ENCODE measurements around the gene MON1A.
A peak's percentile ranks its signal among the peaks of the same experiment; 100 is the strongest.
"Not testable (repeated sequence)": the region's sequence is repeated elsewhere in the genome, so short reads cannot be mapped to it uniquely, and the experiment has no call there.

The MON1A gene

DNA sequence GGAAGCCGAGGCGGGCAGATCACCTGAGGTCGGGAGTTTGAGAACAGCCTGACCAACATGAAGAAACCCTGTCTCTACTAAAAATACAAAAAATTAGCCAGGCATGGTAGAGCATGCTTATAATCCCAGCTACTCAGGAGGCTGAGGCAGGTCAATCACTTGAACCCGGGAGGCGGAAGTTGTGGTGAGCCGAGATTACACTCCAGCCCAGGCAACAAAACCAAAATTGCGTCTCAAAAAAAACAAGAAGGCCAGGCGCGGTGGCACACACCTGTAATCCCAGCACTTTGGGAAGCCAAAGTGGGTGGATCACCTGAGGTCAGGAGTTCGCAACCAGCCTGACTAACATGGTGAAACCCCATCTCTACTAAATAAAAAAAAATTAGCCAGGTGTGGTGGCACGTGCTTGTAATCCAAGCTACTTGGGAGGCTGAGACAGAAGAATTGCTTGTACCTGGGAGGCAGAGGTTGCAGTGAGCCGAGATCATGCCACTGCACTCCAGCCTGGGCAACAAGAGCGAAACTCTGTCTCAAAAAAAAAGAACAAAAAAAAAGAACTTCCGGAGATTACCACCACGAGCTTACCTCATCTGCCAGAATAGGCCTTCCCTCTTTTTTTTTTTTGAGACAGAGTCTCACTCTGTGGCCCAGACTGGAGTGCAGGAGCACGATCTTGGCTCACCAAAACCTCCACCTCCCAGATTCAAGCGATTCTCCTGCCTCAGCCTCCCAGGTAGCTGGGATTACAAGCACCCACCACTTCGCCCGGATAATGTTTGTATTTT lies 11.6 kb downstream of the MON1A start:
- DNase-seq = peak; percentile 34 to 65 (median 56)

DNA sequence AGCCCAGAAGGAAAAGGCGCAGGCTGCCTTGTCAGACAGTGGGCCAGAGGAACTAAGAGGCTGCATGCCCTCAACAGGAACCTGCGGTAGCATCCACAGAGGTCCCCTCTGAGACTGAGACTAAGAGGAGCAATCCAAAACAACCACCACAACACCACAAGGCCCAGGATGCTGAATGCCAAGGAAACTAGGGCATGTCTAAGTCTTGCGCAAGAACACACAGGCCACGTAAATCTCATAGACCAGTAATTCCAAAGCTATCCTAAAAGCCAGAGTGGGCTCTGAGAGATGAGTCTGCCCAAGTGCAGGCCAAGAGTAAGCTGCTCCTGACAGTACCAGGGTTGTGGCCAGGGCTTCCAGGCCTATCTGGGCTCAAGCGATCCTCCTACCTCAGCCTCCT lies 12.9 kb downstream of the MON1A start:
- DNase-seq = no peak

DNA sequence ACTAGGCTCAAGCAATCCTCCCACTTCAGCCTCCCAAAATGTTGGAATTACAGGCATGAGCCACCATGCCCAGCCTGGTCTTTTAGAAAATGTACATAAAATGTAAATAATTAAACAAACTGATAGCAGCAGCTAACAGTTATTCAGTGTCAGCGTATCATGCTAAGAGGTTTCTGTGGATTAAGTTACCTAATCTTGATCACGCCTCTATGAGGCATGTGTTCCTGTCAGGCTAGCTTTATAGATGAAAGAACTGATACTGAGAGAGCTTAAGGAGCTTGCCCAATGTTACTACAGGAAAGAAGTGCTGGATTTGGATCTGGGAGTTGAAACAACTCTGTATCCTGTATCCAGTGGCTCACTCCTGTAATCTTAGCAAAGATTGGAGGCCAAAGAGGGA lies 14.7 kb downstream of the MON1A start:
- peak in 3 of 4 experiments; percentile 16 to 38 (median 36) for DNase-seq

DNA sequence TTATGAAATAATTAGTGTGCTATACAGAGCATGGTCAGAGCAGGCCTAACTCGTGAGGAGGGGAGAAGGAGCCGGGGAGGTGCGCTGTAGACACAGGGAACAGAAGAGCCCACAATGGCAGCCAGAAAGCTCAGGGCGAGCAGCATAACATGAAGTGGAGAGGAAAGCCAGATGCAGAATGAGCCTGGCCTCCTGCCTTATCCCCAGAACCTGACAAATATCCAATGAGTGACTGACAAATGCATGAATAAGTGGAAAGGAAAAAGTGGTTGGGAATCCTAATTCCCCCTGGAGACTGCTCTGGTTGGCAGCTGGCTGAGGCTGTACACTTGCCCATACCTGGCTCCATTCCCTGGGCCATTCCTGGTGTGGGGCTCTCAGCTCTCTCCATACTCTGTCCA lies 16.7 kb downstream of the MON1A start:
- DNase-seq = no peak

DNA sequence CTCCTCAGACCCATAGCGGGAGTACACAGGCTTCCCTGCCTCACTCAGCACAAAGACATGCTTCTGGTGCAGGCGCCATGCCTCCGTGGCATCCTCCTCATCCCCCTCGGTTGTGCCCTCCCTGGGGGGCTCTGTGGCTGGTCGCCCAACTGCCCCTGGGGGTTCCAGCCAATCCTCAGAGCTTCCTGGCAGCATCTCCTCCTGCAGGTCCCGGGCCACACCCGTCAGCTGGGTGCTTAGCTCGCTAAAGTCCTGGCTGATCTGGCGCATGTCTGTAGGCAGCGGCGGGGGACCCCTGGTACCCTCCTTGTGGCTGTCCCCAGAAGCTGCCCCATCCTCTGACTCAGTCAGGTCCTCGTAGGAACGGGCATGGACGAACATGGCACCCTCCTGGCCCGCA lies 18.0 kb downstream of the MON1A start:
- no peak for DNase-seq

DNA sequence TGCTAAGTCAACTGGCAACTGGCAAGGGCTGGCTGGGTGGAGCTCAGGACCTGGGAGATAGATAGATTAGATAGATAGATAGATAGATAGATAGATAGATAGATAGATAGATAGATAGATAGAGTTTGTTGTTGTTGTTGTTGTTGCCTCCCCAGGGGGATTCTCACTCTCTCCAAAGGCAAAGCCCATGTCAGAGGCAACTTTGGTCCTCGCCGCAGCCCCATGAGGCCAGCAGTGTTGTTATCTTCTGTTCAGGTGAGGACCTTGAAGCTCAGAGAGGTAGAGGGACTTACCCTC lies 18.5 kb downstream of the MON1A start:
- no peak for DNase-seq

DNA sequence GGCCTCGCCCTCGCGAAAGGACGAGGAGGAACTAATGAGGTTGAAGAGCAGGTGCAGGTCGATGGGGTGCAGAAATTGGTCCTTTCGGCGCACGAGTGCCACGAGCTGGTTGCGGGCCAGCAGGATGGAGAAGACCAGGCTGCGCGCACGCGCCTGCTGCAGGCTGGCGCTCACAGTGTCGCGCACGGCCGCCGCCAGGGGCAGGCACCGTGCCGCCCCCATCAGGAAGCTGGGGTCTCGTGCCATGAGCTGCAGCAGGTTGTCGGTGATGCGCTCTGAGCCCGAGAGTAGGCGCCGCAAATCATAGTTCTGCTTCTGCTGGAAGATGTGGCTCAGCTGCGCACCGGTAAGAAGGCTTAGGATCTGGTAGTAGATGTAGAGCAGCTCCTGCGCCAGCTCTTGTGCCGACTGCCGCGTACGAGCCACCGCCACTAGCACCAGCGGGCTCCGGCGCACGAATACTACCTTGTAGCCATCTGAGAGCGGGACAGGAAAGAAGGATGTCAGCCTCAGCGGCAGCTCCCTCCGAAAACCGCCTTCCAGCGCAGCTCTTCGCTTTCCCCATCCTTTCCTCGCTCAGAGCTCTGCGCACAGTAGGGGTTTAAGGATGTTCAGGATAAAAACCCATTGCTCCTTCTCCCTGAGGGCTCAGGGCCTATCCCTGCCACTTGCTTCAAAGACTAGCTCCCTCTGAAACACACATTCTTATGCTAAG lies 19.0 kb downstream of the MON1A start:
- DNase-seq = no peak

DNA sequence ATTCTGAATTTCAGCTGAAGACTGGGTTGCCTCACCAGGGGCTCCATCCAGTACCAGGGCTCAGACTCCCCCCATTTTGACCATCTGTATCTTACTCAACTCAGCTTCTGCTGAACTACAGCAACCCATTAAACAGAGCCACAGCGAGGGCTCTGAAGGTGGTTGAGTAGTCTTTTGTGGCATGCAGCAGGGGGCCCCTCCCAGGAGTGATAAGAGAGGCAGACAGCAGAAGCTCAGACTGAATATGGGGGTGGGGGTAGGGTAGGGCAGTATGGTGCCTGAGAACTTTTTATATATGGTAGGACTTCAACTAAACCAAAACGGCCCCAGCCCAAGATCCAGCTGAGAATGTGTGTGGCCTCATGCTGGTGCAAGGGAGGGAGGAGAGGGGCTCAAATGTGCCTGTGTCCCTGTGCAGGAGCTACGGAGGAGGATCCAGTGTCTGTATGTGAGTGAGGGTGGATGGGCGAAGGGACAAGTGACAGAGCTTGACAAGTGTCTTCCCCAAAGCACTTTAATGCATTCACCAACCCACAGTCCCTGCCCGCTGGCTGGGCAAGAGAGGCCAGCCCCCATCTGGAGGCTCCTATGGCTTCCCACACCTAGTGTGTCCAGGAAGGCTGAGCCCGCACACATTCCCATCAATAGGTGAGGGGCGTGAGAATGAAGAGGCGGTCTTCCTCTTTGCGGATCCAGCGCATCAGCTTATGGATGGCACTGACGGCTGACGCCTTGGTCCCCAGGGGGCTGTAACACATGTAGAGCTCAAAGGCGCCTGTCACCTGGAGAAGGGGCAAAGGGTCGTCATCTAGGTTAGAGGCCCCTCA lies 21.0 kb downstream of the MON1A start:
- DNase-seq = no peak

DNA sequence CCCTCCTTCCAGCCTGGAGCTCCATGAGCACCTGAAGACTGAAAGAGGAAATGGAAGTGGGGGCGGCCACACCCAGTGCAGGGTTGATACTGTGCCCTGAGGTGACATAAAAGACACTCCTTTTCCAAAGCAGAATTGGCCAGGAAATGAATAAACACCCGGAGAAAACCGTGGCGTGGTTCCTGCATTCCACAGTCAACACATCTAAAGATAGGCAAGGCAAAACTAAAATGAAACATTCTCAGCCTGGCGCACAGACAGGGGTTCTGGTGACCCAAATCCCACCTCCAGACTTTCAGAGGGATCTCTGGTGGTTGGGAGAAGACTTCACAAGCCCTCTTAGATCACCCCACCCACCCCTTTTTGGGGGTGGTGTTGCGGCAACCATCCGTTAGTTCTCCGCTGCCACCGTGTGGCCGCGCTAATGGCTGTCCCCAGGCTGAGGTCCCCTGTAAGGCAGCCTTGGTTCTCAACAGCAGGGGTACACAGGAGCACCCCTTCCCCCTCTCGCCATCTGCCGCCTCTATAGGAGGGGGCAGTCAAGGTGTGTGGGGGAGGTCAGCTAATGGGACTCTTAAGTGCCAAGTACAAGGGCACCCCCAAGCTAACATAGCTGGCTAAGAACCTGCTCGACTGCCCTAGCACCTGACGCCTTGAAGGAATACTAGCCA lies 23.4 kb downstream of the MON1A start:
- DNase-seq = peak; percentile 61 to 82 (median 72)

DNA sequence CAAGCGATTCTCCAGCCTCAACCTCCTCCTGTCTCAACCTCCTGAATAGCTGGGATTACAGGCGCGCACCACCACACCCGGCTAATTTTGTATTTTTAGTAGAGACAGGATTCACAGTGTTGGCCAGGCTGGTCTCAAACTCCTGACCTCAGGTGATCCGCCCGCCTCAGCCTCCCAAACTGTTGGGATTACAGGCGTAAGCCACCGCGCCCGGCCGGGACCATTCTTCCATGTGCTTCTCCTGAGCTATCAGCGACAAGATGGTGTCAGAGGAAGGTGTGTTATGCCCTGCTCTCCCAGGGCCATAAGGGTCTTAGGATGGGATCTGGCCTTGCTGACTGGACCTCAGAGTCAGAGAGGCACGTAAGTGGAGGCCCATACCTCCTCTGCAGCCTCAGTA lies 25.2 kb downstream of the MON1A start:
- DNase-seq = not testable (repeated sequence)

DNA sequence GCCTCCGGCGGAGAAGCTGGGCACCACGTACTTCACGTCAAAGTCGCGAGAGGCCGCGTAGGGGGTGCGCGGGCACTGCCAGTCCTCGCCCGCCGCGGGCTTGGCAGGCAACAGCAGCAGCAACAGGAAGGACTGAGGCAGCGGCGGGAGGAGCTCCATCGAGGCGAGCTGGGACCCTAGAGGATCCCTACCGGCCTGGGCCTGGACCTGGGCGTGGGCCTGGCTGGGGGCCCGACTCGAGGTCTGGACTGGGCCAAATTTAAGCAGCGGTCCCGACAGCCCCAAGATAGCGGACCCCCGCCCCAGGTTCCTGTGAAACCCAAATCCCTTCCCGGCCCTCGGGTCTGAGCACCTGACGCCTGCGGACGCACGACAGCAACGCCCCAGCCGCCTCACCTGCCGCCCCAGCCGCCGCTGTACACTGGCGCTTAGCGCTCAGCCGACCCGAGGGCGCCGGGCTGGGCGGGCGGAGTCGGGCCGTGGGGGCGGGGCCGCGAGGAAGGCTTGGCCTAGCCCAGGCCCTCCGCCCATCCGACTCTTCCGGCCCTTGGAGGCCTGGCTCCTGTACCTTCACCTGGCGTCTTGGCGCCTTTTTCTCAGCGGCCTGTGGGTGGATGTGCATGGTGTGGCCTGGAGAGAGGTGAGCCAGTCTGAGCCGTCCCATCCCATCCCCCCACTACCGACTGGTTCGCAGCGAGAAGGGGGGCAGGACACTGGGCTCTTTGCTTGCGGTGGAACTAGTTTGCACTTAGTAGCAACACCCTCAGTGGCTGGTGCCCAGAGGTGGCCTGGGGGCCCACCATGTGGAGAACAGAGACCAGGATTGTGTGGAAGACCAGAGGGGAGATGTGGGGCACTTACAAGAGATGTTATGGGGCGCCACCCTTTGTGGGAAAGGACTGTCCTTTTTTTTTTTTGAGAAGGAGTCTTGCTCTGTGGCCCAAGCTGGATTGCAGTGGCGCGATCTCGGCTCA lies 25.9 kb downstream of the MON1A start, which contains the start of gene MST1R:
TSS of gene MST1R (minus strand) at position 423 of the 974 bp plus-strand sequence. CDS start at position 159, 264 bp downstream.
- DNase-seq = peak; percentile 54 to 82 (median 66)

DNA sequence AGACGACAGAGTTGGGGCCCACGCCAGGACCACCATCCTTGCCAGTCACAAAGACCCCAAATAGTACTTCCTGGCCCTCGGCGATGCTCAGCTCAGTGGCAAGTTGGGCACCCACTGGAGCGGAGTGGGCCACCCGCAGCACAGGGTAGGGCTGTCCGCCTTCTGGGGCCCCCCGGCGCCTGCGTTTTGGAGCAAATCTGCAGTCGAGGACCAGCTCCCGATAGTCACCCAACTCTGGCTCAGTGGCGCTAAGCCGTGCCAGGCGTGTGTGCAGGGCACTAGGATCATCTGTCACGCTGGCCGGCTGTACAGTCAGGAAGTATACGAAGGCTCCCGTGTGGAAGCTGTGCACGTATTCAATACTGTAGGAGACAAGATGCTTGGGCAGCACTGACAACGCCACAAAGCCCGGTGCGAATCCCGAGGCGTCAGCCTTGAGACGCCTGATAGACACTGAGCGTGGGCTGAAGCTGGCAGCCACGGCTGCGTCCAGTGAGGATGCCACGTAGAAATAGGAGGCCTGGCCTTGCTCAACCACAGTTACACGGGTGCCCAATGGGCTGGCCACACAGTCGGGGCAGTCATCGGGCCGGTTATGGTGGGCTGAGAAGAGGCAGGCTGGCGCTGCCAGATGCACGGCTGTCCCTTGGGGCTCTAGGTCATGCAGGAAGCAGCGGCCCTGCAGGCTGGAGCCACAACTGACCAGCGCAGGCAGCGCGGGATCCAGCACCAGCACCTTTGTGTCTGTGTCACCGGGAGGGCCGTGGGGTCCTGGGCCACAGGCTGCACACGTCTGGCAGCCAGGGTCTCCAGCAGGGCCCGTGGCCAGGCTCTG lies 26.9 kb downstream of the MON1A start:
- DNase-seq = no peak

DNA sequence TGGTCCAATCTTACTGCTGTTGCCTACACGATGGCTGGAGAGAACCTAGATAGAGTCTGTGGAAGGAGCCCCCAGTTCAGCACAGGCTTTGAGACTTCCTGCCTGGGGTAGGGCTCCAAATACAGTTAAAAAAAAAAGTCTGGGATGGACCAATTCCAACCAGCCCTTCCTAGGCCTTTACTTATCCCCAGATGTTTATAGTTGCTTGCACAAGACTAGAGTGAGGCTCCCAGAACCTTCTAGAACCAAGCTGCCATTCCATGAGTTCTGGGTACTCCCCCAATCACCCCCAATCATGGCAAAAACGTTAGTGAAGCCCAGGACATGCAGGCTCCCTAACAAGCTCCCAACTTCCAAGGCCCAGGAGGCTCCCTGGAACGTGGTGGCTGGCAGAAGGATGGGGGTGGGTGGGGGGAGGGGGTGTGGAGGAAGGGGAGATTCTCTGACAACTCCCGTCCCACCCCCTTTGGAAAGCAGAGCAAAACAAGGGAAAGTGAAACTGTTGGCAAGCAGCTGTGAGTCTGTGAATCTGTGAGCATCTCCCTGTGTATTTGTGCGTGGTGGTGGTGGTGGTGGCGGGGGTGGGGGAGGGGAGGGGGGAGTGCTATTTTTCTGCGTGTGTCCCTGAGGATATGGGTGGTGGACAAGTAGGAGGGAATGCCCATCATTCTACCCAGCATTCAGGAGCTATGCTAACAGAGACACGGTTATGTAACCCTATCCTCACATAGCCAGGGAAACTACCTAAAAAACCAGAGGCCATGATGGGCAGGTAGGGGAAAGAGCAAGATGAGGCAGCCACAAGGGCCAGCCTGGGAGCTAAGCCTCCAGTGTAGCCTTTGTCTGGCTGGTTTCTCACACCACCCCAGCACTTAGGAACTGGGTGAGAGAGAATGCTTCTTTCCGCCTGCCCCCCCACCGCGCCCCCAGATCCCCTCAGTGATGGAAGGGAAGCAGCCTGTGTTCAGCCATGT lies 28.0 kb downstream of the MON1A start:
- DNase-seq = no peak

DNA sequence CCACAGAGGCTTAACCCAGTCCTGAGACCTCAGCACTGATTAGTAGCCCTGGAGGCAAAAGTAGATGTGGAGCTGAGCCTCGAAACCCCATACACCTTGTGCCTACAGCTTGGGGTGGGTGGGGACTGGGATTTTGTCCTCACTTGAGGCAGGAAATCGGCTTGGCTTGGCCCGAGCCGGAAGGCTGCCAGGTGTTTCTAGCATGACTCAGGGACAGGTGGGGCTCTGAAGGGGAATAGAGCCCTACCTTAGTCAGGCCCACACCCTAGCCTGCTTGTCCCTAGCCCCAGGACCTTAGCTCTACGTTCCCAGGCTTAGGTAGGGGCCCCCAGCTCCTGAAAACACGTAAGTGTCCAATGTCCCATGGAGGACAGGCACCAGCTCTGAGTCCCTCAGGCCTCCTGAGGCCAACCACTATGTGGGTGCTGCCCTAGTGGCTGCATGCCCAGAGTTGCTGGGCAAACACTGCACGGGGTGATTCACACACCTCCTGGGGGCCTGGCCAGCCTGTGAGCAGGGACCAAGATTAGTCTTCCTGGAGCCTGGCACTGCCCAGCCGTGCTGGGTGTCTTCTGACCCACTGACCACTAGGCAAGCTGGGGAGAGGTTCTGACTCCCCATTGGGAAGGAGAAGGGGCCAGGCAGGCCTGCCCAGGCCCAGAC lies 29.0 kb downstream of the MON1A start:
- DNase-seq = no peak

DNA sequence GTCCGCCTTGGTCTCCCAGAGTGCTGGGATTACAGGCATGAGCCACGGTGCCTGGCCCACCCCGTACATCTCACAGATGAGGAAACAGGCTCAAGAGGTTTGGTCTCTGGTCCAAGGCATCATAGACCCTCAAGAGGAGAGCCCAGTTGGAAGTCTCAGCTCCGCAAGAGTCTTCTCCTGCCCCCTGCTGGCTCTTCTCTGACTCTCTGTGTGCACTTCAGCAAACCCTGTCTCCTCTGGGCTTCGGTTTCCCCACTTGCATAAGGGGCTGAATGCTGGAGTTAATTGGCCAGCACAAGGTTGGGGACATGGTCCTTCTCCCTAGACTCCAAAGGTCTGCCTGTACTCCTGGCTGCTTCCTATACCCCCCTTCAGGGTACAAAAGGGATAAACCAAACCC lies 29.8 kb downstream of the MON1A start:
- no peak for DNase-seq

DNA sequence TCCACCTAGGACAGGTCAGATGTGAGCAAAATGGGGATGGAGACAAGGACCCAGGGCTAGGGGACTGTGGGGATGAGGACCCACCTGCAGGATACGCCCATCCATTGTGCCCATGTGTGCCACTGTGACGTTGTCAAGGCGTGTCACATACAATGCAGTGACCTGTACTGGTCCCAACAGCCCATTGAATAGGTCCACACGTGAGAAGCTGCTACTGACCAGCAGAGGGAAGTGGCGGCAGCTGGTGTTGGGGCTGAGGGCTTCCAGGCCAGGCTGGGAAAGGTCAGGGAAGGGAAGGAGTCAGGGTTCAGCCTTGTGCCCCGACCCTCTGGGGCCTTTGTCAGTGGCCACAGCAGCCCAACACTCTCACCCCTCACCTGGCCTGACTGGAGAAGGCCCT lies 30.6 kb downstream of the MON1A start:
- no peak for DNase-seq

DNA sequence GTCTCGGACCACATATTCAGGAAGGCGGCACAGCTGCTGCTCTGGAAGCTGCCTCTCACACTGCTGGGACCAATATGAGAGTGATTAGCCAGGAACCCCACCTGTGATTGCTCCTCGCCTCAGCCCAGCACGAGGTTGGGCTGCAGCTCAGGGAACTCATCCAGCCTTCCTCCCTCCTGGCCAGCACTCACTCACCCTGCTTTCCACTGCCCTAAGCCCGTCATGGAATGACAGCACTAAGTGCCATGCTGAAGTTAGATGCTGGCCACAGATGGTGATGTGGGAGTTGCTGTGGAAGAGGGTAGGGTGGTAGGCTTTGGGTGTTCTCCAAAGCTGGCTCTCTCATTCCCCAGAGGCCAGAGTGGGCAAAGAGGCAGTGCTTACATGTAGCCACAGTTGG lies 33.3 kb downstream of the MON1A start:
- no peak for DNase-seq

DNA sequence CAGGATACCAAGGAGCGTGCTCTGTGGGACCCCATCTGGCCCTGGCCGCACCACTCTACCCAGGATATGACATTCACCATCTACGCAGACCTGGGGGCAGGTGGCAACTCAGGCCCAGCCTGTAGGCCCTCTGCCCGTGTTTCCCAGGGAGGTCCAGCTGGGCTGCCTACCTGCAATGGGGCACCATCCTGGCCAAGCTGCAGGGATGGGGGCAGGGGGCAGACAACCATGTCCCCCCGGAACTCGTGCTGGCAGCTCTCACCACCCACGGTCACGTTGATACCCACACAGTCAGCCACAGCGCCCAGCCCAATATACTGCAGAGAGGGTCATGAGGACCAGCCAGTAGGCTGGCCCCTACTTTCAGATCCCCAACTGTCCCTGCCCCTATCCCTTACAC lies 33.8 kb downstream of the MON1A start:
- no peak for DNase-seq

DNA sequence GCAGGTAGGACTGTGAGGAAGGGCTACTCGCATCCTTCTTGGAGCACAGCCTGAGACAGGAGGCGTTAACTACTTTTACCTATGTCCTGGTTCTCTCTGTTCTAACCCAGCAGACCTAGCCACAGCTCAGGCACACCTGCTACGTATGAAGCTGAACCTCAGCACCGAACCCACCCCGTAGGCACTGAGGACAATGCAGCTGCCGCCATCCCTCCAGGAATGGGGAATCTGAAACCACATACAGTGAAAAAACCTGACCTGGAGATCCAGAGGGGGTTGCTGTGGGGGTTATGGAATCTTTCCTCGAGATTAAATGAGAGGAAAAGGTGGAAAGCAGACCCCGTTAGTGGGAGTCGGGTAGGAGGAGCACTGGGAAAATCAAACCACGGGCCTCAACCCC lies 40.3 kb downstream of the MON1A start:
- DNase-seq = no peak

All from suppressor macrophage (primary cell).